Left cardiac atrium (tissue), 4 donors: ENCODE measurements around the gene LRRC28. TPM values are rescaled to one million over a fixed set of nuclear protein-coding genes. Genes with fewer than 3 reads are reported as not detected.
"Not testable (repeated sequence)": the region's sequence is repeated elsewhere in the genome, so short reads cannot be mapped to it uniquely, and the experiment has no call there.

Source experiments
- ATAC-seq, 2 donors: fragments of 200-7000 bp; cut with Tn5 transposase; one replicate each; pipeline ENCODE4 v1.9.1; 2020; ENCODE audit warnings: mild to moderate bottlenecking in 2 of 2, moderate library complexity in 2 of 2
- DNase-seq: peaks from one replicate; pipeline ENCODE4 v3.0.0-alpha.2; 2020
- intact Hi-C, 2 donors: fragments of 100-400 bp; cut with DNase I; formaldehyde crosslinking; loops; one replicate each; pipeline versions ENCODE4 v1.14.1 to v1.15.1; 2022 to 2023
- long read RNA-seq: library from polyadenylated mRNA; unstranded; transcript quantifications from one replicate; pipeline ENCODE4 v2.0.0, GENCODE V29; 2021
- total RNA-seq, 2 donors: library from RNA; stranded (reverse); fragmentation: NEBNext Ultra II Directional; extraction: Animal tissue kit (Norgen Biotek cat#: 25700); gene quantifications; one replicate each; pipeline ENCODE4 v1.2.1, GENCODE V29; 2021
- donor health status: DM: no; HTN: yes; CAD: no.
- donor health status: DM: no; HTN: yes; CAD: no; lungs with severe emphysema.
- donor health status: DM: yes; HTN: yes; CAD: no.
- donor health status: Dilated cardiomyopathy.

LRRC28 gene
- total RNA-seq, result 10 to 100 TPM; 23.8 to 25.2 TPM
- long read RNA-seq, full-length matches to known transcripts, result 9 of 22 reads
- long read RNA-seq, partial matches to known transcripts, result 5 of 22 reads
- long read RNA-seq, other reads (novel, unspliced or antisense), result 8 of 22 reads

GRCh38 chr15:99250857-99251841, at the start of gene LRRC28:
LRRC28 (plus strand) TSS chr15:99251481; CDS start chr15:99255958, 4,477 bp downstream.
- intact Hi-C loops, result no loop called here
- peak; percentile 98 for DNase-seq
- peak; percentile 95 for ATAC-seq

- DNase-seq (no peak), ATAC-seq (no peak)
- intact Hi-C loops, result loop anchor here in 1 of 2 donors (10.0 kb wide), 1 partner anchor 757 kb away; no protein-coding TSS in a partner anchor
Observed at GRCh38 chr15:99202176-99202552, 49.1 kb upstream of the LRRC28 start.

GRCh38 chr15:99207672-99208071, 43.6 kb upstream of the LRRC28 start:
- ATAC-seq (no peak), DNase-seq (no peak)
- intact Hi-C loops, result loop anchor here in 1 of 2 donors (10.0 kb wide), 1 partner anchor 763 kb away; no protein-coding TSS in a partner anchor

DNA sequence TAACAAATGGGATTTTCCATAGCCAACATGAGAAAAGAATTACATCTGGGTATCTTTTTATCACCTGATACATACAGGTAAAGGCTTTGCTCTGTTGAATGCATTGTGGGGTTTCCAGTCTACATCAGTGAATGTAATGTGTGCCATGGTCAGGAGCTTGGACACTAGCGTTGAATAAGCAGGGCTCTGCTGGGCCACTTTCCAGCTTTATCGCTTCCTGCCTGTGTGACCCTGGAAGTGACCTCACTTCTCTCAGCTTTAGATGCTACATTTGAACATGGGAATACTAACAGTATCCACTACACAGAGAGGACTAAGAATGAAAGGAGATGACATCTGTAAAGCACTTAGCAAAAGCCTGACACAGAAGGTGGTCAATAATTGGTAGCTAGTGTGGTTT, 42.0 kb upstream of the LRRC28 start:
- ATAC-seq, result peak in 1 of 2 donors; percentile 28
- DNase-seq, result peak; percentile 63
- intact Hi-C loops, result loop anchor here in 1 of 2 donors (10.0 kb wide), 1 partner anchor 765 kb away; no protein-coding TSS in a partner anchor

DNA sequence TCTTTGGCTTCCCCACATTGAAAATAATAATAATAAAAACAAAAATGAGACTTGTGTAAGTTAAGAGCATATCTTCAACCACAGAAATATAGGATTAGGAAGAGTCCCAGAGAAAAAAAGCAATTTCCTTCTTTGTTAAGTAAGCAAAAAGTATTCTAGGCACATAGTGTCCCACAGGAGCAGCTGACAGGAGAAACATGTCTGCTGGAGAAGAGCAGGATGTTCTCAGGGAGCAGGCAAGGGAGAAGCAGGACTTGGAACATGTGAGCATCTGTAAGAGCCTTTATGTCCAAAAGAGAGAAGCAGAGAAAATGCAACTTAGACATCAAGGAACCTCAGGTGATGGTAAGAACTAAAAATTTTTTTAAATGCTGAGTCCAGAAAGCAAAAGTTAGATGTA, 40.9 kb upstream of the LRRC28 start:
- ATAC-seq, result no peak
- intact Hi-C loops, result loop anchor here (5.0 kb wide), 1 partner anchor 38 kb away; no protein-coding TSS in a partner anchor
- no peak for DNase-seq

- ATAC-seq (peak in 1 of 2 donors; percentile 62), DNase-seq (no peak)
- intact Hi-C loops, result loop anchor here (2.0 to 5.0 kb wide), 2 partner anchors 40 to 107 kb away; partner anchors contain the start of gene SYNM (in 2 of the 2)
Observed at GRCh38 chr15:99211926-99212325, 39.4 kb upstream of the LRRC28 start.

DNA sequence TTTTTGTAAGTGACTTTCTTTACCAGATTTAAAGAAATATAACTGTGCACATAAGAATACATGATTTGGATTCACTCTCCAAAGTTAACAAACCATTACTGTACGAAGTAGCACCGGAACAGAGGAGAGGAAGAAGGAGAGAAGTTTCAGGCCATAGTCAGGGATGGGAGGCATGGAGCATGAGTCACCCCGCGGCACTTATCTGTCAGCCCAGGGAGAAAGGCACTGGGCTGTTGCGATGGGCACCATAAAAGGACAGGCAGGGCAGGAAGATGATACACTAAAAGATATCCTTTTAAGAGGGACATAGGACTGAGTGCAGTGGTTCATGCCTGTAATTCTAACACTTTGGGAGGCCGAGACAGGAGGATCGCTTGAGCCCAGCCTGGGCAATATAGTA, 38.9 kb upstream of the LRRC28 start:
- intact Hi-C loops, result loop anchor here (2.0 to 5.0 kb wide), 2 partner anchors 40 to 108 kb away; partner anchors contain the start of gene SYNM (in 2 of the 2)
- DNase-seq (peak; percentile 30), ATAC-seq (peak; percentile 88 to 93)

- intact Hi-C loops, result loop anchor here (2.0 to 5.0 kb wide), 2 partner anchors 41 to 108 kb away; partner anchors contain the start of gene SYNM (in 2 of the 2)
- peak; percentile 81 to 84 for ATAC-seq
- peak; percentile 81 for DNase-seq
Observed at GRCh38 chr15:99213187-99213811, 38.0 kb upstream of the LRRC28 start.

GRCh38 chr15:99224372-99225214, 26.7 kb upstream of the LRRC28 start:
- DNase-seq (no peak), ATAC-seq (no peak)
- intact Hi-C loops, result no loop called here

DNA sequence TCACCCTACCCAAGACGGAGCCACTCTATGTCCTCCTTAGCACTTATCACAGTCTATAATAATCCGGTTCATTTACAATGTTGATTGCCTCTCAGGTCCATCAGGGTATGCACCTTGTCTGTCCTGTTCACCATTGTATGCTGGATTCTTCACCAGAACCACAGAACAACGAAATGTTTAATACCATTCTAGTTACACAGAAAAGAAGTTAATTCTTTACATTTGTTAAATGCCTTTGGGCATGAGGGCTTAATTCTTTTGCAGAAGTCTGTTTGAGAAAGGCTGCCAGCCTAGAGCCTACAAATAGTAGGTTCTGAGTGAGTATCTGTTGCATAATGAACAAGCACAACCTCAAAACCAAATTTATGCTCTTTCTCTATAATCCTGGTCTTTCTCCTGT, 24.5 kb upstream of the LRRC28 start:
- no peak for ATAC-seq
- intact Hi-C loops, result no loop called here

DNA sequence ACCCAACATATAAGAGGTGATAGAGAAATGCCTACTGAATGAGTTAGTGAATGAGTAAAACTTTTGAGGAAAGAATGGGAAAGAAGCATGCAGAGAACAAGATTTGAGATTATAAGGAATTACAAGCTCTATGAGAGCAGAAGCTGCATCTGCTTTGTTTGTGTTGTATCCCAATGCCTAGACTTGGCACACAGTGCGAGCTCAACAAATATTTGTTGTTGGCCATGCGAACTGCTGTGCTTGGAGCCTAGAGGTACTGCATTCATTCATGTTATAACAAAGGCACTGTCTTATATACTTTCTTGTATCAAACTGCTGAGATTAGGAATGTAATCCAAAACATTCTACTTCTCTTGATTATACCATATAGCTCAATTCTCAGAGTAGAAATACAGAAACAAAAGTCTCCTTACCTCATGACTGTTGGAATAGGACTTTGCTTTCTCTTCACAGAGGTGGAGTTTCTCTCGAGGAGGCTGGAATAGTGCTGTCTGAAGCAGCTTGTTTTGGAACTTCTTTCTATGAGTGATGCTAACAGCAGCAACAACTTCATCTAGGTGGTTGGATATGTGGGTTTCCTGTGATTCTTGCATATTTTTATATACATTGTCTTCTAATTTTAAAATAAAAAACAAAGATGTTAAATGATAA, 23.0 kb upstream of the LRRC28 start:
- intact Hi-C loops, result no loop called here
- DNase-seq (no peak), ATAC-seq (no peak)

More for the DNA sequence above, 24.5 kb upstream of the LRRC28 start:
- DNase-seq, result no peak

GRCh38 chr15:99230867-99231266, 20.4 kb upstream of the LRRC28 start:
- ATAC-seq (no peak), DNase-seq (no peak)
- intact Hi-C loops, result no loop called here

DNA sequence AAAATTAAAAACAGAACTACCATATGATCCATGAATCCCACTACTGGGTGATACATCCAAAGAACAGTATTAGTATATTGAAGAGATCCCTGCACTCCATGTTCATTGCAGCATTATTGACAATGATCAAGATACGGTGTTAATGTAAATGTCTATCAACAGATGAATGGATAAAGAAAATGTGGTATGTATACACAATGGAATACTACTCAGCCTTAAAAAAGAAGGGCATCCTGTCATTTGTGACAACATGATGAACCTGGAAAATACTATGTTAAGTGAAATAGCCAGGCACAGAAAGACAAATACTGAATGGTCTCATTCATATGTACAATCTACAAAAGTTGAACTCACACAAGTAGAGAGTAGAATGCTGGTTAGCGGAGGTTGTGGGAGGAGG, 18.5 kb upstream of the LRRC28 start:
- ATAC-seq (no peak), DNase-seq (no peak)
- intact Hi-C loops, result no loop called here

DNA sequence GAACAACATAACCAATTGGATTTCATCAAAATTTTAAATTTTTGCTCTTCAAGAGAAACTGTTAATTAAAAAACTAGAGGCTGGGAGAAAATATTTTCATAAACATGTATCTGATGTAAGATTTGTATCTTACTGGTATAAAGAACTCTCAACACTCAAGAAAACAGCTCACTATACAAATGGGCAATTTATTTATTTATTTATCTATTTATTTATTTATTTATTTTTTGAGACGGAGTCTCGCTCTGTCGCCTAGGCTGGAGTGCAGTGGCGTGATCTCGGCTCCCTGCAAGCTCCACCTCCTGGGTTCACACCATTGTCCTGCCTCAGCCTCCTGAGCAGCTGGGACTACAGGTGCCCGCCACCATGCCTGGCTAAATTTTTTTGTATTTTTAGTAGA, 17.1 kb upstream of the LRRC28 start:
- ATAC-seq, DNase-seq, intact Hi-C loops: not testable (repeated sequence)

DNA sequence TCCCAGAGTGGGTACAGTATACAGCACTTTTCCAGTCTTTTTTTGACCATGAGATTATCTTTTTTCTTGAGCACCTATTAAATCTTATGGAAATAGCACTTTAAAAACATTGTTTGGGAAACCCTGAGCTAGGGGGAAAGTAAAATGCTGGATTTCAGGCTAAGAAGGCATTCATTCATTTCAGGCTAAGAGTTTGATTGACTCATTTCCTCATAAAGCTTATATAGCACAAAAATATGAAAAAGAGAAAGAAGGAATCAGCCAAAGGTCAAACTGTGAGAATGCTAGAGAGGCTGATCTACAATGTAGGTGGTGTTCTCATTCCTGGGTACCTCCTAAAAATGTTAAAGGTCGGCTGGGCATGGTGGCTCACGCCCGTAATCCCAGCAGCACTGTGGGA, 12.4 kb upstream of the LRRC28 start:
- ATAC-seq, result no peak
- intact Hi-C loops, result no loop called here

GRCh38 chr15:99239545-99240198, 11.6 kb upstream of the LRRC28 start:
- ATAC-seq (no peak), DNase-seq (no peak)
- intact Hi-C loops, result no loop called here

More for the DNA sequence above, 12.4 kb upstream of the LRRC28 start:
- no peak for DNase-seq

DNA sequence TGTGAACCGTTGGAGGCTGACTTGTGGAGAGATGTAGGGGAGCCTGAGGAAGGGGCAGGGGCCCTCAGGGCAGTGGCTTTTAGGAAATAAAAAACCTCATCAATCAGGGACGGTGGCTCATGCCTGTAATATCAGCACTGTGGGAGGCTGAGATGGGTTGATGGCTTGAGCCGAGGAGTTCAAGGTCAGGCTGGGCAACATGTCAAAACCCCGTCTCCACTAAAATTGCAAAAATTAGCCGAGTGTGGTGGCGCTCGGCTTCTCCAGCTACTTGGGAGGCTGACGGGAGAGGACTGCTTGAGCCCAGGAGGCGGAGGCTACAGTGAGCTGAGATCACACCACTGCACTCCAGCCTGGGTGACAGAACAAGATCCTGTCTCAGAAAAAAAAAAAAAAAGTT, 9.5 kb upstream of the LRRC28 start:
- ATAC-seq, result no peak
- DNase-seq, result no peak
- intact Hi-C loops, result no loop called here

- intact Hi-C loops, result no loop called here
- ATAC-seq (no peak), DNase-seq (no peak)
Observed at GRCh38 chr15:99244306-99244705, 7.0 kb upstream of the LRRC28 start.
